Chondrocyte (in vitro differentiated cells): ENCODE measurements around the gene GPR152. TPM values are rescaled to one million over a fixed set of nuclear protein-coding genes. Genes with fewer than 3 reads are reported as not detected.

Source experiments
- DNase-seq: peaks from one replicate; pipeline ENCODE4 v3.0.0; 2021; ENCODE audit warnings: mixed read lengths, low spot score
- H3K27ac Mint-ChIP-seq: one replicate; pipeline ENCODE4 v1.8.0; 2021; ENCODE audit warnings: mild to moderate bottlenecking, moderate library complexity, mixed read lengths; ENCODE audit not compliant: unreplicated experiment
- H3K27me3 Mint-ChIP-seq: 2 replicates; pipeline ENCODE4 v1.8.0; 2021; ENCODE audit warnings: low read depth, mixed read lengths
- H3K36me3 Mint-ChIP-seq: 2 replicates; pipeline ENCODE4 v1.8.0; 2021; ENCODE audit warnings: low read depth, mixed read lengths
- H3K4me1 Mint-ChIP-seq: 2 replicates; pipeline ENCODE4 v1.8.0; 2021; ENCODE audit warnings: low read depth, mild to moderate bottlenecking, mixed read lengths
- H3K4me3 Mint-ChIP-seq: one replicate; pipeline ENCODE4 v1.8.0; 2021; ENCODE audit warnings: mild to moderate bottlenecking, moderate library complexity, mixed read lengths; ENCODE audit not compliant: unreplicated experiment
- H3K9me3 Mint-ChIP-seq: 2 replicates; pipeline ENCODE4 v1.8.0; 2021; ENCODE audit warnings: low read depth, mixed read lengths
- total RNA-seq: library from RNA; stranded (reverse); gene quantifications from 3 replicates; pipeline ENCODE4 v1.2.1, GENCODE V29; 2021
- TF ChIP-seq, protein P1 (sequence below): fragments of 200-600 bp; sonication (generic); IDR thresholded peaks from 2 replicates; pipeline ENCODE4 v1.5.0; 2021; ENCODE audit warnings: antibody characterized with exemption, mild to moderate bottlenecking, moderate library complexity

GPR152 gene
- total RNA-seq, 1 donor from 2014 or later = not detected

DNA sequence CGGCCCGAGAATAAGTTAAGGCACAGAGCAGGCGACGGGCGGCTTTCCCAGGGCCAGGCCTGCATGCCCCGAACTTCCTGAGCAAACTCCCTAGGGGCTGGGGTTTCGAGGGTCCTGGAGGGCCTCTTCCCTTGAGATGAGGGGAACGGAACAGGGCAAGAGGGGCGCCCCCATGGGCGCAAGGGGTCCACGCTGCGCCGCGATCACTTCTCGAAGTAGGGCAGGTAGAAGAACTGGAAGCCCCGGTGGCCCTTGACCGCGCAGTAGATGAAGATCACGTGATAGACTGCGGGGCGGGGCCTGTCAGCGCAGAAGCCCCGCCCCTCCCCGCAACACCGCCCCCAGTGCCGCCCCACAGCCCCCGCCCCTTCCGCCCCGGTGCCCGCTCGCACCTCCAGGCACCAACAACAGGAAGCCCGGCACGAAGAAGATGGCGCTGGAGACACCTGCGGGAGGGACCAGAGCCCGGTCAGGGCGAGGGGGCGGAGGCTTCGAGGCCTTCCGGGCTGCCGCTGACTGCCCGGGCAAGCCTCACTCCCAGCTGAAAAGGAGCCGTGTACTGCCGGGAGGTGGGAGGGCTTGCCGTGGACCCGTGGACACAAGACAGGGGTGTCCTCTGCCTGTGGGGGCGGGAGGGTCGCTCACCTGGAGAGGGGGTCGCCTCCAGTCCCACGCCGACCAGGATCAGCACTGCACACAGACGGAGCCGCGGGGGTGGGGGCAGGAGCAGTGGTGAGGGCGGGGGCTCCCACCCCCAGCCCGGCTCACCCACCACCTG lies 12.1 kb upstream of the GPR152 start:
- Mint-ChIP-seq H3K4me3 (peak overlapping the region; percentile 72), H3K36me3 (no peaks in the 10 kb centered on the region), H3K27me3 (no peaks in the 10 kb centered on the region), H3K4me1 (peaks cover 30% of the 10 kb centered on the region), H3K9me3 (no peaks in the 10 kb centered on the region), H3K27ac (peak overlapping the region; percentile 75)
- TF ChIP-seq, protein P1, sequence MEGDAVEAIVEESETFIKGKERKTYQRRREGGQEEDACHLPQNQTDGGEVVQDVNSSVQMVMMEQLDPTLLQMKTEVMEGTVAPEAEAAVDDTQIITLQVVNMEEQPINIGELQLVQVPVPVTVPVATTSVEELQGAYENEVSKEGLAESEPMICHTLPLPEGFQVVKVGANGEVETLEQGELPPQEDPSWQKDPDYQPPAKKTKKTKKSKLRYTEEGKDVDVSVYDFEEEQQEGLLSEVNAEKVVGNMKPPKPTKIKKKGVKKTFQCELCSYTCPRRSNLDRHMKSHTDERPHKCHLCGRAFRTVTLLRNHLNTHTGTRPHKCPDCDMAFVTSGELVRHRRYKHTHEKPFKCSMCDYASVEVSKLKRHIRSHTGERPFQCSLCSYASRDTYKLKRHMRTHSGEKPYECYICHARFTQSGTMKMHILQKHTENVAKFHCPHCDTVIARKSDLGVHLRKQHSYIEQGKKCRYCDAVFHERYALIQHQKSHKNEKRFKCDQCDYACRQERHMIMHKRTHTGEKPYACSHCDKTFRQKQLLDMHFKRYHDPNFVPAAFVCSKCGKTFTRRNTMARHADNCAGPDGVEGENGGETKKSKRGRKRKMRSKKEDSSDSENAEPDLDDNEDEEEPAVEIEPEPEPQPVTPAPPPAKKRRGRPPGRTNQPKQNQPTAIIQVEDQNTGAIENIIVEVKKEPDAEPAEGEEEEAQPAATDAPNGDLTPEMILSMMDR = peak; percentile 17
- DNase-seq = peak; percentile 93

GRCh38 chr11:67463680-67464410 lies 11.3 kb upstream of the GPR152 start:
- peak overlapping the region; percentile 72 for H3K4me3 Mint-ChIP-seq
- peak overlapping the region; percentile 75 for H3K27ac Mint-ChIP-seq
- H3K36me3 Mint-ChIP-seq = no peaks in the 10 kb centered on the region
- H3K4me1 Mint-ChIP-seq = peaks cover 26% of the 10 kb centered on the region
- no peak for DNase-seq
- TF ChIP-seq, protein P1 = no peak
- no peaks in the 10 kb centered on the region for H3K27me3 Mint-ChIP-seq
- no peaks in the 10 kb centered on the region for H3K9me3 Mint-ChIP-seq

DNA sequence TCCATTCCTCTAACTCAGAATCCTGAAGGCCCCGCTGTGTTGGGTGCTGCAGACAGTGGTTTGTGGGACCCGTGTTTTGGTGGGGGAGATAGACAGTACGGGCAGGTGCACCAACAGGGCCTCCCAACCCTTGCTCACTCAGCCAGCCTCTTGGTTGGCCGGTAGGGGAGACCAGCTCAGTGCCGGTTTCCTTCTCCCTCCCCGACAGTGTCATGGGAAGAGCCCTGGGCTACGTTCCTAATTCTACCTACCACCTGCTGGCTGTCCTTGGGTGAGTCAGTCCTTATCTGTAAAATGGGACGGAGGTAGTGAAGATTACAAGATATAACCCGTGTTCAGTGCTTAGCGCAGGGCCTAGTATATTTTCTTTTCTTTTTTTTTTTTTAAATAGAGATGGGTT lies 10.7 kb upstream of the GPR152 start:
- peaks cover 22% of the 10 kb centered on the region for H3K4me1 Mint-ChIP-seq
- no peaks in the 10 kb centered on the region for H3K27me3 Mint-ChIP-seq
- no peak overlapping the region for H3K27ac Mint-ChIP-seq
- DNase-seq = no peak
- H3K36me3 Mint-ChIP-seq = no peaks in the 10 kb centered on the region
- H3K4me3 Mint-ChIP-seq = no peak overlapping the region
- TF ChIP-seq, protein P1 = no peak
- H3K9me3 Mint-ChIP-seq = no peaks in the 10 kb centered on the region

GRCh38 chr11:67458266-67458665 lies 5.7 kb upstream of the GPR152 start:
- no peak for DNase-seq
- Mint-ChIP-seq H3K9me3 (no peaks in the 10 kb centered on the region), H3K27me3 (peaks cover 1% of the 10 kb centered on the region), H3K36me3 (no peaks in the 10 kb centered on the region), H3K4me1 (no peaks in the 10 kb centered on the region), H3K4me3 (no peak overlapping the region), H3K27ac (no peak overlapping the region)
- TF ChIP-seq, protein P1 = no peak

GRCh38 chr11:67457453-67457852 lies 4.9 kb upstream of the GPR152 start:
- Mint-ChIP-seq H3K27me3 (peaks cover 1% of the 10 kb centered on the region), H3K4me3 (no peak overlapping the region), H3K36me3 (no peaks in the 10 kb centered on the region), H3K27ac (no peak overlapping the region), H3K9me3 (no peaks in the 10 kb centered on the region), H3K4me1 (no peaks in the 10 kb centered on the region)
- DNase-seq = peak; percentile 88
- TF ChIP-seq, protein P1 = no peak
